CD4-positive, alpha-beta T cell treated with Interleukin-21 for 1 hour (primary cell): ENCODE measurements around the gene BEND6.
"Not testable (repeated sequence)": the region's sequence is repeated elsewhere in the genome, so short reads cannot be mapped to it uniquely, and the experiment has no call there.

Source experiments
- DNase-seq: peaks from one replicate; pipeline ENCODE4 v3.0.0-alpha.2; 2020

BEND6 gene

DNA sequence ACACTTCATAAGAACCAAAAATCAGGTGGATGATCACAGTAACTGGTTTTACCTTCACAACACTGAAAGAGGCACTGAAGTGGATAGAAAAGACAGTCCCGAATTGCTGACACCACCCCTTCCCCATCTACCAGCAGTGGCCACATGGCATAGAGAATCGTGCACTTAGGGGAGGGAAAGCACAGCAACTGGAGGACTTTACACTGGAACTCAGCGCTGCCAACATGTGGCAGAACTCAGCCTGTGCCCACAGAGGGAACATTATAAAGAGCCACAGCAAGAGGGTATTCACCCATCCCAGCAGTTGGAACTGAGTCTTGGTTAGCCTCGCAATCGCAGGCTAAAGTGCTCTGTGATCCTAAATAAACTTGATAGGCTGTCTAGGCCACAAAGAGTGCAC is 85.1 kb downstream of the BEND6 start:
- DNase-seq: no peak

DNA sequence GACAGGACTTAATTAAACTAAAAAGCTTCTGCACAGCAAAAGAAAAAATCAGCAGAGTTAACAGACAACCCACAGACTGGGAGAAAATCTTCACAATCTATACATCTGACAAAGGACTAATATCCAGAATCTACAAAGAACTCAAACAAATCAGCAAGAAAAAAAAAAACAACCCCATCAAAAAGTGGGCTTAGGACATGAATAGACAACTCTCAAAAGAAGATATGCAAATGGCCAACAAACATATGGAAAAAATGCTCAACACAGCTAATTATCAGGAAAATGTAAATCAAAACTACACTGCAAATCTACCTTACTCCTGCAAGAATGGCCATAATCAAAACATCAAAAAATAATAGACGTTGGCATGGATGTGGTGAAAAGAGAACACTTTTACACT is 89.2 kb downstream of the BEND6 start:
- DNase-seq: not testable (repeated sequence)

DNA sequence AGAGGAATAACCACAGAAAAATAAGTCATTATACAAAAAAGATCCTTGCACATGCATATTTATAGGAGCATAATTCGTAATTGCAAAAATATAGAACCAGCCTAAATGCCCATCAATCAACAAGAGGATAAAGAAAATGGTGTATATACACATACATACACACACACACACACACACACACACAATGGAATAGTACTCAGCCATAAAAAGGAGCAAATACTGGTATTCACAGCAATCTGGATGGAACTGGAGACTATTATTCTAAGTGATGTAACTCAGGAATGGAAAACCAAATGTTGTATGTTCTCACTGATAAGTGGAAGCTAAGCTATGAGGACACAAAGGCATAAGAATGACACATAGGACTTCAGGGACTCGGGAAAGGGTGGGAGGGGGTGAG is 89.7 kb downstream of the BEND6 start:
- DNase-seq: no peak

DNA sequence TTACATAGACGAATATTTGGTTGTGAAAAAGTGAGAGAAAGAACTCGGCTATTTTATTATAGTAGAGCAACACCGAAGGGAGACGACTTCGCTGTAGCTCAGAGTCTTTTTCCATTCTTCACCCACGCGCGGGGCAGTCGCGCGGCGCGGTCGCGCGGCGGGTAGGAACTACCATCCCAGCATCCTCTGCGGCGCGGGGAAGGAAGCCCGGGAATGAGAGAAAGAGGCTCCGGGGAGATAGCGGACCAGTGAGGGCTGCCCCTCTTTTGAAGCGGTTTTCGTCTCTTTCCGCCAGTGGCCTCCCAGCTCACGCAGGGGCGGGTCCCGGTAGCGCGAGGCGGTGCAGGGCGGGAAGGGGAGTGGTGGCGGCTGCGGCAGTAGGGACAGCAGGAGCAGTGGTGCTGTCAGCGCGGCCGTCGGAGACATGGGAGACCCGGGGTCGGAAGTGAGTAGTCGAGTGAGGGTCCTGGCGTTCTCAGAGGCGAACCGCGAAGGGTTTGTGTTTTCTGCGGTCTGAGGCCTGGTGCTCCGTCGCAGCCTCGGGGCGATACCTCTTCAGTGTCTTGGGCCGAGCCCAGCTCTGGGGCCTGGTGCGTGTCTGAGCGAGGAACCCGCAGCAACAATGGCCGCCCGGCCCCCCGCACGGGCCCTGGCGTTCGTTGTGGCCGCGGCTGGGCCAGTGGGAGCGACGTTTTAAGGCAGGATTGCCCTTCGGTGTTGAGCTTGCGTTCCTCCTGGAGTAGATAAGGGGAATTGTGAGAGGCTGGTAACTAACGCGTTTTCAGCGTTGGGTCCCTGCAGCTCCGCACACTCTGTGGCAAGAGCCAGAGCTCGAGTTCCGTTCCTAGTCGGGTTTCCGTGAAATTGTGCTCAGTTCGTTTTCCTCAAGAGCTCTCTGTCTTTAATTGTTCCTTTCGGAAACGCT is 91.7 kb downstream of the BEND6 start, which contains the start of gene KIAA1586:
Gene KIAA1586, plus strand, starts transcription at position 362 of the 925 bp plus-strand sequence. Its CDS starts 63 bp downstream, at position 425.
- DNase-seq: peak; percentile 83

DNA sequence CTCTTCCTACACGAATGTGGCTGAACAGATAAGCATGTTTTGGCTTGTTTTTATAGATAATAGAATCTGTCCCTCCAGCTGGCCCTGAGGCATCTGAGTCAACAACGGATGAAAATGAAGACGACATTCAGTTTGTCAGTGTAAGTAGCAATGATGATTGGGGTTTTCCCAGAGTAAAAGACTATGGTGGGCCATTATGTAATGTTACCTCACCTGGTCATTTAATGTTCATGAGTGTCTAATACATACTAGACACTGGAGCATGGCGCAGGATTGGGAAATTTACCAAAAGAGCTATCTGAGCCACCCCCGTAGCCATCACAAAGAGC is 92.3 kb downstream of the BEND6 start:
- DNase-seq: not testable (repeated sequence)

DNA sequence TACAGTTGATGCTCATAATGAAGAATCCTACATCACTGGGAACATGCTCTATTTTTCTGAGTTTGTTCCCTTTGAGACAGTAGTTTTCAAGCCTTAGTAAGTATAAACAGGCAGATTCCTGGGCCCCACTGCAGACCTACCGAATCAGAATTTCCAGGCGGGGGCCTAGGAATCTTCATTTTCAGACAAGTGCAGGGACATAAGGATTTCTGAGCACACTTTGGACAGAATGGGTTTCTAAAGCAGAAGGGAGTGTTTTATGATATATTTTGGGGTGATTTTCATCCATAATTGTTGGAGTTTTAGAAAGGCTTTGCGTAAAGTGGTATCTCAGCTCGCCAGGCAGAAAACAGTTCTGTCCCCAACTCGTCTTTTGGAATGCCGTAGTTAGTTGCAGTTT is 93.0 kb downstream of the BEND6 start:
- not testable (repeated sequence) for DNase-seq

DNA sequence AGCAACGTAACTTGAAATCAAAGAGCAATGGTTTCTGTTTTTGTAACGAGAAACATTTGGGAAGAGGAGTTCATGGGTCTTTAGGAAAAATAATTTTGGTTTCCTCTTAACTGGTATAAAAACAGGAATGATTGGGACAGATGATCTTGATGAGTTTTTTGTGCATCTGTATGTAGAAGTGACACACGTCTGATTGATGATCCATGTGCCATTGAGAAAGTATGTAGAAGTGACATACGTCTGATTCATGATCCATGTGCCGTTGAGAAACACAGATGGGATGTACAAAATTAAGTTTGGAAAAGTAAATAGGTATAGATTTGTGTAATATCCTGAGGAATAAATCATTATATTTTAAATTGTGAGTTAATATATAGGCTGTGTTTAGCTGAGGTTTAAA is 93.7 kb downstream of the BEND6 start:
- DNase-seq: no peak

DNA sequence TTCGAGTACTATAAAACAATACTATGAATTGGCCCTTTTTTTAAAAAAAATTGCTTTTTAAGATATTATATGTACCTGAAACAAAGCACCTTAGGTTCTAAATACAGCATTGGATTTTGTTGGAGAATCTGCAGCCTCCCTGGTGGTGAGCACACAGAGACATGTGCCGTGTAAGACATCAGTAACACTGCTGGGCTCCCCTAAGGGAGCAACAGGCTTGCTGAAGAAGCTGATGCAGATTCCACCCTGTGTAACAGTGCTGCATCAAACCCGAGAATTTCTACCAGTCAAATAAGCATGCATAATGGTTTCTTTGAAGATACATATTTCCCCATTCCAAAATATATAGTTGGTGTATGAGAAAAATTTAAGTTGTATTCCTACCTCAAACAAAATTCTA is 108.9 kb downstream of the BEND6 start:
- DNase-seq: no peak

DNA sequence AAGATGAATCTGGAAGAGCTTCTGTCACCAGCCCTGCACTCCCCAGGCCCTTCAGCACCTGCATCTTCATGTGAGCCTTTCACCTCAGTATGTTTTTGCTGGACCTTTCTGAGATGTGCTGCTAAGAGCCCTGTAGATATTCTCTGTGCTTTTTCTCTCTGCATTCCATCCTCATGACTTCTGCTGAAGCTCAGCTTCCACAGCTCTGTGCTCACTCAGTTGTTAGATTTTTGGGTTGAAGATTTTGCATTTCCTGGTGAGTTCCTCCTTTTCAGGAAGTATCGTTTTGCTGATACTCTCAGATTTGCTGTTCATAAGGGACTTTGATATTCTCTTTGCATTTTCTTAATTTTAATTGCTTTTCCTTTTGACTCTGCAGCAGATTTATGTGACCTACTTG is 109.9 kb downstream of the BEND6 start:
- DNase-seq: no peak

DNA sequence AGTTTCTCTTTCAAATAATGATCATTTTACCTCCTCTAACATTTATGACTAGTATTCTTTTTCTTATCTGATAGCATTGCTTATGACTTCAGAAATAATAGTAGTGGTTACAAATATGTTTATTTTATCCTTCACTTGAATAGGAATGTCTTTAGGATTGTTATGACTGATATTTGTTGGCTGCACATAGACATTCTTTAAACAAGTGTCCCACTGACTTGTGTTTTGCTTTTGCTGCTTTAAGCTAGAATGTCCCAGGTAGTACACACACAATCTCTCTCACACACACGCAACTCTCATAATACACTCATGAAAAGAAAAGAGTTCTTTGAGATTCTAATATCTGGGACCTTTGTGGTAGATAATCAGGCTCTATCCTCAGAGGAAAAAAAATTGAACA is 113.2 kb downstream of the BEND6 start:
- DNase-seq: no peak

DNA sequence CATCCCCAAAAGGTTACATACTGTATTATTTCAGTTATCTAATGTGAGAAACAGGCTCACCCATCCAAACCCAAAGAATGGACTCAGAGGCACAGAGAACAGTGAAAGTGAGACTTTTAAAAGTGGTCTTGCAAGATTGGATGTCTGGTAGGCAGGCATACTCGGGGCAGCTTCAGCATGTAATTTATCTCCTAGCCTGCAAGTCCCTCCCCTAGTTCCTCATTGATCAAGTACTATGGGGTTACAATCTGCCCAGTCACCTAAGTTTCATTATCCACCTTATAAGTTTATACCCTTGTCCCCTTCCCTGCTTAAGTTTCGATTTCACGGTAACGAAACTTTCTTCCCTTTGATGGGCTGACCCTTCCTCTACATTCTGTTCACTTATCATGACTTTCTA is 114.3 kb downstream of the BEND6 start:
- no peak for DNase-seq

DNA sequence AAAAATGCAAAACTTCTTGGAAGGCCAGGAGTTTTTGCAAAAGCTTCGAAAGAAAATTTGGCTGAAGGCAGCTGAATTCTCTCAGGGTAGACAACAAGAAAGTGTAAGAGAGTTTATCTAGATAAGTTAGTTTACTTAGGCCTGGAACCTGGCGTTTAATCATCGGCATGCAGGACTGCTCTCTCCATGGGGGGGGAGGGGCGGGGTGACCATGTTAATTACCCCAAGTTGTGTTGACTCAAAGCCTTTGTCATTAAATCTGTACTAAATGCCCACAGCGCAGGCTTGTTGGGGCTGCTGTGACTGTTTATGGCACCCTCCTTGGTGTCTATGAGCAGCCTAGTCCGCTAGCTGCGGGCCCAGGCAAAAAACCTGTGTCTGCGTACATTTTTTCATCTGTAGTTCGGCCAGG is 115.0 kb downstream of the BEND6 start:
- DNase-seq: no peak

DNA sequence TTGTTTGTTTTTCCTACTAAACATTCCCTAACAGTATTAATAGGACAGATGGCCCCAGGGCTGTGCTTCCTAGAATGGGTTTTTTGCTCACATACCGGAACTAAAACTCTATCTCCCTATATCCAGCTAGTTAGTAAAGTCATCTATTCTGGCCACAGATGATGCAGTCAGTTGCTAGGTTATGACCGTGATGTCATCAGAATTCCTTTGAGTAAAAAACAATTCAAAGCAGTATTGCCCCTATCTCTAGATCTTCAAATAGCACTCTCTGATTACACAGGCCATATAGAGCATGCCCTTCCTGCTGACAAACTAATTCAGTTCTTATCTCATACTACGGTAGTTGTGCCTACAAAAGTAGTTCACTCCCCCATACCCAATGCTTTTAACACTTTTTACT is 117.2 kb downstream of the BEND6 start:
- DNase-seq: no peak

DNA sequence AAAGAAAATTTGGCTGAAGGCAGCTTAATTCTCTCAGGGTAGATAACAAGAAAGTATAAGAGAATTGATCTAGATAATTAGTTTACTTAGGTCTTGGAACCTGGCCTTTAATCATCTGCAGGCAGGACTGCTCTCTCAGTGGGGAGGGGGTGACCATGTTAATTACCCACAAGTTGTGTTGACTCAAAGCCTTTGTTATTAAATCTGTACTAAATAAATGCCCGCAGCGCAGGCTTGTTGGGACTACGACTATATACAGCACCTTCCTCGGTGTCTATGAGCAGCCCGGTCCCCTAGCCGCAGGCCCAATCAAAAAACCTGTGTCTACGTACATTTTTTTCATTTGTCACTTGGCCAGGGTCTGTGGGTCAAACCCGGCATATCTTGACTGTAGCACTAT is 119.5 kb downstream of the BEND6 start:
- no peak for DNase-seq

DNA sequence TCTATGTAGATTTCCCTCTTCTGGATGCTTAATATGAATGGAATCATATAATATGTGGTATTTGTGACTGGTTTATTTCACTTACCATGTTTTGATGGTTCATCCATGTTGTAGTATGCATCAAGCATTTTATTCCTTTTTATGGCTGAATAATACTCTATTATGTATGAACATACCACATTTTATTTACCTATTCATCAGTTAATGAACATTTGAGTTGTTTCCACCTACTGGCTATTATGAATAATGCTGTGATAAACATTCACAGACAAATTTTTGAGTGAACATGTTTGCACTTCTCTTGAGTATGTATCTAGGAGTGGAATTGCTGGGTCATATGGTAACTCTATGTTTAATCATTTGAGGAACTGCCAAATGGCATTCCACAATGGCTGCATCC is 120.2 kb downstream of the BEND6 start:
- no peak for DNase-seq
